ENCODE measurements around the gene AZU1. TPM values are rescaled to one million over a fixed set of nuclear protein-coding genes. Genes with fewer than 3 reads are reported as not detected.
A peak's percentile ranks its signal among the peaks of the same experiment; 100 is the strongest.

AZU1 gene
- total RNA-seq, 1 experiment from 2014 or later, result 1.6 TPM

GRCh38 chr19:845707-846521 is 18.3 kb downstream of the AZU1 start:
- no peak overlapping the region for H3K4ac ChIP-seq (ENCODE audit: low read depth, low read length)
- H3K14ac ChIP-seq (ENCODE audit: insufficient read depth, low read length), result no peak overlapping the region
- H4K91ac ChIP-seq (ENCODE audit: insufficient read length, low read depth, low read length), result no peak overlapping the region
- H3K23ac ChIP-seq (ENCODE audit: insufficient read length, low read depth, low read length), result no peak overlapping the region
- H2BK15ac ChIP-seq (ENCODE audit: low read depth, low read length), result no peak overlapping the region
- DNase-seq, result no peak
- no peak overlapping the region for H2BK120ac ChIP-seq (ENCODE audit: low read depth, low read length, poor library complexity, severe bottlenecking)
- no peak overlapping the region for H4K8ac ChIP-seq (replicated peaks; ENCODE audit: insufficient read length, low read depth, low read length)
- H2AK5ac ChIP-seq (ENCODE audit: insufficient read length, low read length), result no peak overlapping the region
- no peak overlapping the region for H3K27ac ChIP-seq (ENCODE audit: insufficient read length, low read depth, low read length)
- no peak for TF ChIP-seq CTCF (conservative IDR thresholded peaks at IDR 0.05)
- no peak overlapping the region for H3T11ph ChIP-seq (ENCODE audit: low read length)
- H2BK5ac ChIP-seq (ENCODE audit: insufficient read length, low read length), result no peak overlapping the region
- Mint-ChIP-seq H3K27ac (peak overlapping the region in 2 of 3 experiments; percentile 34 to 65; a peak in 1 of 7 replicates), H3K27me3 (ENCODE audit: low read depth) (peaks cover 62% of the 10 kb centered on the region), H3K36me3 (ENCODE audit: insufficient read depth in 1 of 3, low read depth in 3 of 3) (no peaks in the 10 kb centered on the region; a peak in 1 of 7 replicates), H3K9me3 (peaks cover 0 to 4% of the 10 kb centered on the region in 2 experiments; a peak in 2 of 5 replicates), H3K4me3 (peak overlapping the region in 1 of 2 experiments; percentile 21; a peak in 1 of 5 replicates), H3K4me1 (peaks cover 2 to 11% of the 10 kb centered on the region in 2 experiments; a peak in 2 of 4 replicates)
- no peaks in the 10 kb centered on the region for H4K20me1 ChIP-seq (ENCODE audit: control insufficient read depth, insufficient read depth, insufficient read length)
- H2AFZ ChIP-seq (ENCODE audit: low read length), result no peak overlapping the region
- H2BK20ac ChIP-seq (ENCODE audit: low read depth, low read length, poor library complexity, severe bottlenecking), result no peak overlapping the region
- peaks cover 2% of the 10 kb centered on the region for H3K23me2 ChIP-seq (ENCODE audit: insufficient read length, low read depth, low read length, poor library complexity, severe bottlenecking)
- no peaks in the 10 kb centered on the region for H3K79me2 ChIP-seq (ENCODE audit: insufficient read depth, low read length)
- no peaks in the 10 kb centered on the region for H3K9me3 ChIP-seq (ENCODE audit: control insufficient read depth, low read depth, low read length)
- H3K4me2 ChIP-seq (ENCODE audit: insufficient read depth, insufficient read length, low read length), result no peak overlapping the region
- WGBS (ENCODE audit: extremely low coverage, insufficient read length, low lambda C conversion rate), result no CpG with 5 or more reads among the region's 37 CpGs
- H3K18ac ChIP-seq (ENCODE audit: insufficient read length, low read depth, low read length), result no peak overlapping the region
- no peak overlapping the region for H2BK12ac ChIP-seq (ENCODE audit: insufficient read length, low read depth, low read length)
- no peak overlapping the region for H4K5ac ChIP-seq (ENCODE audit: insufficient read length, low read depth, low read length)
- H3K27me3 ChIP-seq (ENCODE audit: insufficient read depth, low read length), result peaks cover 3% of the 10 kb centered on the region; the same call in 1 of the 2 replicates
- H3K4me1 ChIP-seq (ENCODE audit: insufficient read depth, low read length), result no peaks in the 10 kb centered on the region
- no peaks in the 10 kb centered on the region for H3K79me1 ChIP-seq (ENCODE audit: insufficient read depth, low read depth, low read length, poor library complexity, severe bottlenecking)
- H3K9ac ChIP-seq (ENCODE audit: extremely low read depth, insufficient read length, low read length), result no peak overlapping the region
- no peak overlapping the region for H3K56ac ChIP-seq (ENCODE audit: insufficient read length, low read depth, low read length)
